ENCODE results near the gene SDHAF1.

GRCh38 chr19:36008336-36008978, 13.5 kb downstream of the SDHAF1 start, which contains the start of gene SYNE4:
- TF ChIP-seq, protein P1, sequence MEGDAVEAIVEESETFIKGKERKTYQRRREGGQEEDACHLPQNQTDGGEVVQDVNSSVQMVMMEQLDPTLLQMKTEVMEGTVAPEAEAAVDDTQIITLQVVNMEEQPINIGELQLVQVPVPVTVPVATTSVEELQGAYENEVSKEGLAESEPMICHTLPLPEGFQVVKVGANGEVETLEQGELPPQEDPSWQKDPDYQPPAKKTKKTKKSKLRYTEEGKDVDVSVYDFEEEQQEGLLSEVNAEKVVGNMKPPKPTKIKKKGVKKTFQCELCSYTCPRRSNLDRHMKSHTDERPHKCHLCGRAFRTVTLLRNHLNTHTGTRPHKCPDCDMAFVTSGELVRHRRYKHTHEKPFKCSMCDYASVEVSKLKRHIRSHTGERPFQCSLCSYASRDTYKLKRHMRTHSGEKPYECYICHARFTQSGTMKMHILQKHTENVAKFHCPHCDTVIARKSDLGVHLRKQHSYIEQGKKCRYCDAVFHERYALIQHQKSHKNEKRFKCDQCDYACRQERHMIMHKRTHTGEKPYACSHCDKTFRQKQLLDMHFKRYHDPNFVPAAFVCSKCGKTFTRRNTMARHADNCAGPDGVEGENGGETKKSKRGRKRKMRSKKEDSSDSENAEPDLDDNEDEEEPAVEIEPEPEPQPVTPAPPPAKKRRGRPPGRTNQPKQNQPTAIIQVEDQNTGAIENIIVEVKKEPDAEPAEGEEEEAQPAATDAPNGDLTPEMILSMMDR (conservative IDR thresholded peaks at IDR 0.05 in 1 of 2, IDR thresholded peaks at IDR 0.05 in 1 of 2; ENCODE audit: extremely low read depth in 1 of 2, insufficient read depth in 1 of 2, low read depth in 1 of 2, low read length in 2 of 2): no peak
- no peak for TF ChIP-seq EZH2 (IDR thresholded peaks at IDR 0.05; ENCODE audit: borderline replicate concordance, low read length)

All from mammary epithelial cell (primary cell).